GM19397 (cell line): ENCODE measurements around the gene NPTX2.
"Not testable (repeated sequence)": the region's sequence is repeated elsewhere in the genome, so short reads cannot be mapped to it uniquely, and the experiment has no call there.

ENCODE experiments used
- ATAC-seq: cut with Tn5 transposase; IDR thresholded peaks from one replicate; pipeline ENCODE4 v1.9.1; 2021; ENCODE audit warnings: mild to moderate bottlenecking, moderate library complexity; ENCODE audit not compliant: unreplicated experiment

Gene NPTX2, protein sequence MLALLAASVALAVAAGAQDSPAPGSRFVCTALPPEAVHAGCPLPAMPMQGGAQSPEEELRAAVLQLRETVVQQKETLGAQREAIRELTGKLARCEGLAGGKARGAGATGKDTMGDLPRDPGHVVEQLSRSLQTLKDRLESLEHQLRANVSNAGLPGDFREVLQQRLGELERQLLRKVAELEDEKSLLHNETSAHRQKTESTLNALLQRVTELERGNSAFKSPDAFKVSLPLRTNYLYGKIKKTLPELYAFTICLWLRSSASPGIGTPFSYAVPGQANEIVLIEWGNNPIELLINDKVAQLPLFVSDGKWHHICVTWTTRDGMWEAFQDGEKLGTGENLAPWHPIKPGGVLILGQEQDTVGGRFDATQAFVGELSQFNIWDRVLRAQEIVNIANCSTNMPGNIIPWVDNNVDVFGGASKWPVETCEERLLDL

DNA sequence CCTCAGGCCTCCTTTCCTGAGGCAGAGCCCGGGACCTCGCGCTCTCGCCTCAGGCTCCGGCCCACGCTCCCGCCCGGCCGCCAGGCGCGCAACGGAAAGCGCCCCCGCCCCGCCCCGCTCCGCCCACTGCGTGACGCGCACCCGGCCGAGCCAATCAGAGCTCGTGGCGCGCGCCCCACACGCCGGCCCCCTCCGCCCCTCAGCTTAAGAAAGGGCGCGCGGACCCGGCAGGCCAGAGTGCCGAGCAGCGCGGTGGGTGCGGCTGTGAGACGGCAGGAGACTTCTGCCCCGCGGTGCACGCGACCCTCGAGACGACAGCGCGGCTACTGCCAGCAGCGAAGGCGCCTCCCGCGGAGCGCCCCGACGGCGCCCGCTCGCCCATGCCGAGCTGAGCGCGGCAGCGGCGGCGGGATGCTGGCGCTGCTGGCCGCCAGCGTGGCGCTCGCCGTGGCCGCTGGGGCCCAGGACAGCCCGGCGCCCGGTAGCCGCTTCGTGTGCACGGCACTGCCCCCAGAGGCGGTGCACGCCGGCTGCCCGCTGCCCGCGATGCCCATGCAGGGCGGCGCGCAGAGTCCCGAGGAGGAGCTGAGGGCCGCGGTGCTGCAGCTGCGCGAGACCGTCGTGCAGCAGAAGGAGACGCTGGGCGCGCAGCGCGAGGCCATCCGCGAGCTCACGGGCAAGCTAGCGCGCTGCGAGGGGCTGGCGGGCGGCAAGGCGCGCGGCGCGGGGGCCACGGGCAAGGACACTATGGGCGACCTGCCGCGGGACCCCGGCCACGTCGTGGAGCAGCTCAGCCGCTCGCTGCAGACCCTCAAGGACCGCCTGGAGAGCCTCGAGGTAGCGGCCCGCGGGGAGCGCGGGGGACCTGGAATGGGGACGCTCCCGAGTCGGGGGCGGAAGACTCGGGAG, at the start of gene NPTX2:
NPTX2 (plus strand) TSS at position 235 of the 909 bp plus-strand sequence; CDS start at position 412, 177 bp downstream.
- ATAC-seq, result no peak

DNA sequence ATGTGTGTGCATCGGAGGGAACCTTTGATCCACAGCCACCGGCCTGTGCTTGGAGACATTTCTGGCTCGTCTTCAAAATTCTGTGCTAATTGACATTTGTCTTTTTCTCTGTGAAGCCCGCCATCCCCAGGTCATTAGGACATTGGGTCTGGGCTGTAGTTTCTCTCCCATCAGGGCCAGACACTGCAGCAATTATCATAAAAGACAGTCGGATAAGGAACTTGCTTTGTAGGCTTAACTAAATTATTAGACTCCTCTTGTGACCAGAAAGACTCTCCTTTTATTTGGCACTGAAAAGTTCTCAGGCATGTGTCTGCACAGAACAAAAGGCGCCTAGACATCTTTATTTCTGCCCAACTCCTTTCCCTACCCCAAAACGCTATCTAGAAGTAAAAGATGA, 49.1 kb upstream of the NPTX2 start:
- ATAC-seq, result no peak

DNA sequence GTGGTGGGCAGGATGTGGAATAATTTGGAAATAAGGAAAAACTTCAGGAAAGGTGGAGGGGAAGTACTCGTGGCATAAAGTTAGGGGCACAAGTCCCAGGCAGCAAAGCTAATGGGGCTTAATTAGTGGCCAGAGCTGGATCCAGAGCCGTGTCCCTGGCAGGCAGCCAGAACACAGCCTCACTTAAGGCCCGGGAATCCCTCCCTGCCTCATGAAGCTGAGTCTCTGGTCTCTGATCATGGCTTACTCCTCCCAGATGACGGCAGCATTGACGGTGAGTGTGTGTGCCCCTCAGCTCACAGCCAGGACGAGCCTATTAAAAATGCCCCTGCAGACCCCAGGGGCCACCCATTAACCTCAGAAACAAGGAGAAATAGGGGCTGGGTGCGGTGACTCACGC, 48.2 kb upstream of the NPTX2 start:
- ATAC-seq, result no peak

DNA sequence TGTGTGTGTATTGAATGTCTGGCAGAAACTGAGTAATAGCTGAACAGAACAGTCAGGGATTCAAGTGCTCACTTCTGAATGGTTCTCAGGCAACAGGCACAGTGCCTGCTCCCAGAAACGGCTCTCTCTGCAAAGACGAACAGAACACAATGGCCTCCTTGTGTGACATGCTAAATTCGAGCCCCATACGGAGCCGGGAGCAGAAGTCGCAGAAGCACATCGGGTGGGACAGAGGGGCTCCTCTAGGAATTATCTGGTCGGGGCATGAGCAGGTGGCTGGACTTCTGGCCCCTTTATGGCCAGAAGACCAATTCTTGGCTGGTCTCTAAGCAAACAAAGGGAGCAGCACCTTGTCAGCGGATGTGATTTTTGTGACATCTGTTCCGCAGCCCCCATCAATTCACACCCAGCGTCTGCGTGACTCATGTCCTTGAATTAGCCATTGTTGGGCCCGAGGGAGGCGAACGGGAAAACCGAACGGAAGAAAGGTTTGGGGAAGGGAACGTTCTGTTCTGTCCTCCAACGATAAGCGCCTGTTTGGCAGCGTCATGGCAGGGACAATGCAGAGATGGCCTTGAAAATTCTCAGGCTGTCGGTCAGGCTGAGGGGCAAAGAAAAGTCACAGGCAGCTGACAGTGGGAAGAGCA, 47.3 kb upstream of the NPTX2 start:
- no peak for ATAC-seq

DNA sequence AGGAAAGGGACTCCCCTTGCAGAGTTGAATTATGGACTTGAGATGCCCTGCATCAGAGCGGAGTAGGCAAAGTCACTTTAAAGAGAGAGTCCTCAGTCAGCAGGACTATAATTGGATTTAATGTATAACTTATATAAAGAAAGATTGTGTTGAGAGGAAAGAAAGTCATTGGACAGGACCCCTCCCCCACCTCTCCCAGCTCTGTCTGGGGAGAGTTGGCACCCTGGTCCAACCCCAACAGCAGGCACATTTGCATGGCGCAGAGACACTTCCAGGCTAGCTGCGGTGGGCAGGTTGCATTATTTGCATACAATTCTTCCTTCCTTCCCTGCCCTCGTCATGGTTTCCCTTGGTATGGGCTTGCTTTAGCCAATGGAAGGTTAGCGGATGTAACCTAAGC, 46.1 kb upstream of the NPTX2 start:
- no peak for ATAC-seq

DNA sequence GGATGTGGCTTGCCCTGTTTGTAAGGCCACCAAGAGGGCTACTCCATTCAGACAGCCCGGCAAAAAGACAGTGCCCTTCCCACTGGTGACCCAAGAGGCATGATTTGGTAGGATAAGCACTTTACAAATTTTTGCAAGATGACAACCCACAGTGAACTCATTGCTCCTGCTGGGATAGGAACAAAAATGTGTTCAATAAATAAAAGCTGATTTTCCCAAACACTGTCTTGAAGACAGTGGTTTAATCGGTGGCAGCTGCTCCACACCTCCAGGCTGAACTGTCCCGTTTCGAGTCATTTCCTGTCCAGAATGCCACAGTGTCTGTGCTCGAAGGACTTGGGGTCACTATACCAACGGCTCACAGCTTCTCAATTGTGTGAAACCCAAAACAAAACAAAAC, 45.1 kb upstream of the NPTX2 start:
- no peak for ATAC-seq

DNA sequence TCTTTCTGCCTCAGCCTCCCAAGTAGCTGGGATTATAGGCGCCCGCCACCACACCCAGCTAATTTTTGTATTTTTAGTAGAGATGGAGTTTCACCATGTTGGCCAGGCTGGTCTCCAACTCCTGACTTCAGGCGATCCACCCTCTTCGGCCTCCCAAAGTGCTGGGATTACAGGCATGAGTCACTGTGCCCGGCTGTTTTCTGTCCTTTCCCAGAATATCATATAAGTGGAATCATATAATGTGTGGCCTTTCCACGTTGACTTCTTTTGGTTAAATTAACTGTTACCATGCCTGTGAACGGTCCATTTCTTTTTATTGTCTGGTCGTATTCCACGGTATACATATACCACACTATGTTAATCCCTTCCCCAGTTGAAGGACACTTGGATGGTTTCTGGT, 44.4 kb upstream of the NPTX2 start:
- not testable (repeated sequence) for ATAC-seq

DNA sequence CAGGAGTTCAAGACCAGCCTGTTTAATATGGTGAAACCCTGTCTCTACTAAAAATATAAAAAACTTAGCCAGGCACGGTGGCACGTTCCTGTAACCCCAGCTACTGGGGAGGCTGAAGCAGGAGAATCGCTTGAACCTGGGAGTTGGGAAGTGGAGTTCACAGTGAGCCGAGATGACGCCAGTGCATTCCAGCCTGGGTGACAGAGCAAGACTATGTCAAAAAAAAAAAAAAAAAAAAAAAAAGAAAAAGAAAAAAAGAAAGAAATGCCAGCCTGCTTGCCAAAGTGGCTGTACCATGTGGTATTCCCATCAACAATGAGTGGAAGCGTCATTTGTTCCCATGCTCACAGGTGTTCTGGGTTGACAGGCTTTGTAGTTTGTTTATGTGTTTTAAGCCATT, 43.3 kb upstream of the NPTX2 start:
- ATAC-seq, result no peak

DNA sequence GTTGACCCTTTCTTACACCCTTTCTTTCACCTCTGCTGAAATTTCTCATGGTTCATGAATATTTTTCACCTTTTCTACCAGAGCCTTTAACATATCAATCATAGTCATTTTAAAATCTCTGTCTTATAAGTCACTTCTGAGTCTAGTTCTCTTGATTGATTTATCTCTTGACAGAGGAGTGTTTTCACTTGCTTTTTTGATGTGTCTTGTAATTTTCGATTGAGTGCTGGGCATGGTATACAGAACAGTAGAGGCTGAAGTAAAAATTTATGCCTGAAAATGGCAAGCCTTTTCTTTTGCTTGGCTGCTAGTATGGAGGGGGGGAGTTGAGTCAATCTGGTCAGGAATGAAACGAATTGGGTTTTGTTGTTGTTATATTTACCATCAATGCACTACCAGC, 41.2 kb upstream of the NPTX2 start:
- no peak for ATAC-seq

DNA sequence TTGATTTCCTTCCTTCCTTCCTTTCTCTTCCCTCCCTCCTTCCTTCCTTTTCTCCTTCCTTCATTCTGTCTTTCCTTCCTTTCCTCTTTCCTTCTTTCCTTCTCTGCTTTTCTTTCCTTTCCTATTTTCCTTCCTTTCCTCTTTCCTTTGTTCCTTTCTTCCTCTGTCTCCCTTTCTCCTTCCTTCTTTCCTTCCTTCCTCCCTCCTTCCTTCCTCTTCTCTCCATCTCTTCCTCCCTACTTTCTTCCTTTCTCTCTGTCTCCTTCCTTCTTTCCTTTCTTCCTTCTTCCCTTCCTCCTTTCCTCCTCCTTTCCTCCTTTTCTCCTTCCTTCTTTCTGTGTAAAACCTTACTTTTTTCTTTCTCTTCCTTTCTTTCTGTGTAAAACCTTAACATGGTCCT, 32.3 kb upstream of the NPTX2 start:
- ATAC-seq, result no peak

DNA sequence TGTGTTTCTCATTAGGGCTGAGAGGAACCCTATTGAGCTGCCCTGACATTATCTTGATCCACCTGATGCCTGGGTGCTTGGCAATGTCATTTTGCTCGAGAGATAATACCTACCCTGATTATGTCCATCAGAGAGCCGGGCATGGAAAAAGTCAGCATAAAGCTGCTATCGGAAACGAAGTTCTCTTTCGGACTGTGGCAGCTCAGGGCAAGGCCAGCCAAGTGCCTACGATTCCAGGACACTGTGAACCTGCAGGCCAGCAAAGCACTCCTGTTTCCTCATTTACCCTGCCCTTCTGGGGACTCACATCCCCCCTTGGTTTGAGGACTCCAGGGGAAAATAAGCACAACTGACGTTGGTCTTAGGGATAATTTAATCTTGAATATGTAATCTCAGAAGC, 25.2 kb upstream of the NPTX2 start:
- ATAC-seq, result no peak

DNA sequence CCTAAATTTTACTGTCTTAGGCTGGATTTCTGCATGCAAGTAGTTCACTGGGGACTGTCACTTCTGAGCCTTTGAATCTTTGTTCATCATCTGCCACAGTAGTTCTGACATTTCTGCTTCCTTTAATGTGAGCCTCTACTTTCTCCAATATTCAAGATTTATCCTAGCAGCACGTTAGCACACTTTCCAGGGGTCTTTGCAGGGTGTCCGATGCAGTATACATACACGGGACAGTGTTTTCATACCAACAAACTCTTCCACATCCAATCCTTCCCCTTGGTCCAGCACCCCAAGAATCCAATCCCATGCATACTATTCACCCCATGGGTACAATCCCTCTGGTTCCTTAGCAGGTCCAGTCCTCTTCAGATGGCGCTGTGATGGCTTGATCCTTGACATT, 22.7 kb upstream of the NPTX2 start:
- ATAC-seq, result no peak

DNA sequence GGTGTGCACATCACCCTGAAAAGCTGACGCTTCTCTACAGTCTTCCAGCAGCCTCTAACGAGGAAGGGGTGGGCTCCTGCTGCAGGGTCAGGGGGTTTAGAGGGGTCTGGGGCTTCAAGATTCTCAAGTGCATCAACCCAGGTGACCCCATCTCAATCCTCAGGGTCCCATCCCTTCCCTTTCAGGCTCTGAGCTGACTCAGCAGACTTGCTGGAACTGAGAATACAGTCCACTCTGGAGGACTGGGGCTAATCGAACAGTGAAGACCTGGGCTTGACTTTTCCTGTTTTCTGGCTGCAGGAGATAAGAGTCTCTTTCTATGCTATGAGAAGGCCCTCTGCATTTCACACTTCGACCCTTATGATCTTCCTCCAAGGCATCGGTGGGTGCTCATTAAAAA, 22.3 kb upstream of the NPTX2 start:
- ATAC-seq, result no peak

DNA sequence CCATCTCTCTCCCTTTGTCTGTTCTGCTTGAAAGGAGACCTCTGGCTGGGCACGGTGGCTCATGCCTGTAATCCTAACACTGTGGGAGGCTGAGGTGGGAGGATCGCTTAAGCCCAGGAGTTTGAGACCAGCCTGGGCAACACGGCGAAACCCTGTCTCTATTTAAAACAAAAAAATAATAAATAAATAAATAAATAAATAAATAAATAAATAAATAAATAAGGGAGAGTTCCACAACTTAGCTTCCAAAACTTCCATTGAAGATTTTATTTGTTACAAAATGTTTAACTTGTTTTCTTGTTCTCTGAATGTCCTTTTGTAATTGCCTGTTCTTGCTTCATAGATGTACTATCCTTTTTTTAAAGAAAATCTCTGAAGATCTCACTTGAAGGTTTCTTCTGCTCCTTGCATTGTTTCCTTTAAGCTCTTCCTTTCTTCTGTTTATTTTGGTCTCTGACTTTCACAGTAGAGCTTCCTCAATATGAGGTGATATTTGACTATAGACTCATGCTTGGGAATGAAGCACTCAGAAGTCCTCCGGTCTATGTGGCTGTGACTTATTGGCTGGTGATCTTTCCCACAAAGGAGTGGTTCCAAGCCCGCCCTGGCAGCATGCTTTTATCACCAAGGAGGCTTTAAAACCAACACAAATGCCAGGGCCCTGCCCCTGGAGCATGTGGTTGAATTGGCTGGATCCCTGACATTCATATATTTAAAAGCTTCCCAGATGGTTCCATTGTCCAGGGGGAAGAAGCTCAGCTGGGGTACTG, 18.1 kb upstream of the NPTX2 start:
- no peak for ATAC-seq

DNA sequence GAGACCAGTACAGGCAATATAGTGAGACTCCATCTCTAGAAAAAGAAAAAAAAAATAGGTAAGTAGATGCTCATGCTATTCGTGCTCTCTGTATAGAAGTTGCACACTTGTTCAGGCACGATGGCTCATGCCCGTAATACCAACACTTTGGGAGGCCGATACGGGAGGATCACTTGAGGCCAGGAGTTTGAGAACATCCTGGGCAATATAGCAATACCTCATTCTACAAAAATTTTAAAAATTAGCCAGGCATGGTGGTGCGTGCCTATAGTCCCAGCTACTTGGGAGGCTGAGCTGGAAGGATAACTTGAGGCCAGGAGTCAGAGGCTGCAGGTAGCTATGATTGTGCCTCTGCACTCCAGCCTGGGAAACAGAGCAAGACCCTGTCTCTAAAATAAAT, 17.2 kb upstream of the NPTX2 start:
- no peak for ATAC-seq

DNA sequence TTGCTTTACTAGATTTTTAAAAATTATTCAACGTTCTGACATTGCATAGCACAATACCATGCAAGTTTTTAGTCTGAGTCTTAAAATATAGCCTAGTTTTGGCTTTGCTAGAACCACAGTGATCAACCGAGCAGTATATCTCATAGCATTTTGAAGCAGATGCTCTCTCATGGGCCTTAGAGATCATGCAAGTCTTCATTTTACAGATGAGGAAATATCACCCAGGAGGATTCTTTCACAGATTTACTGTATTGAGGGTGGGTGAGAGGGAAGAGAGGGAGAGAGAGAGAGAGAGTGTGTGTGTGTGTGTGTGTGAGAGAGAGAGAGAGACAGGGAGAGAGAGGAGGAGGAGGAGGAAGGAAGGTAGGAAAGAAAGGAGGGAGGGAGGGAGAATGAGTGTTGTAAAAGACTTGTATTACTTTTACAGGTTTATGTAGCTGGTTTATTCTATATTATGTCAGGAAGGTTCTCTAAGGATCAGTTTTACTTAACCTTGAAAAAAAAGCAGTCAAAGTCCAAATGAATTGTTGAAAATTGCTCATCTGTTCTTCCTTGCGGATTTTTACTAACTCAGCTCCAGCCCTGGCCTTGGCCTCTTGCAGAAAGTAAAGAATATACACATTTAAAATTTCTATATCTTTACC, 14.2 kb upstream of the NPTX2 start:
- no peak for ATAC-seq

DNA sequence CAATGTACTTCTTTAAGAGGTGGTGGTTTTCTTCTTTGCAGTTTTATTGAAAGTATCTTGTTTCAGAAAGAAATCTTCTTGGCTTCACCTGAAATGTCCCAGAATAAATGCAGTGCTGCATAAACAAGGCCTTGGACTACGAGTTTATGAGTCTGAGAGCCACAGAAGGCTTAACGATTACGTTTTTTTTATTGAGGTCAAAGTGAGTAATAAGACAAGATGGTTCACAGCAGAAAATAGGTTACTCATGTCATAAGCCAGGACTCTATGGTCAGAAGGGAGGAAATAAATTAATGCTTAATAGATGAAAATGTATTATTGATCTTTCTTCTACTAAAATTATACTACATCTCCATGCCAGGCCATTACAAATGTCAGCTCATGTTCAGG, 13.7 kb upstream of the NPTX2 start:
- no peak for ATAC-seq

DNA sequence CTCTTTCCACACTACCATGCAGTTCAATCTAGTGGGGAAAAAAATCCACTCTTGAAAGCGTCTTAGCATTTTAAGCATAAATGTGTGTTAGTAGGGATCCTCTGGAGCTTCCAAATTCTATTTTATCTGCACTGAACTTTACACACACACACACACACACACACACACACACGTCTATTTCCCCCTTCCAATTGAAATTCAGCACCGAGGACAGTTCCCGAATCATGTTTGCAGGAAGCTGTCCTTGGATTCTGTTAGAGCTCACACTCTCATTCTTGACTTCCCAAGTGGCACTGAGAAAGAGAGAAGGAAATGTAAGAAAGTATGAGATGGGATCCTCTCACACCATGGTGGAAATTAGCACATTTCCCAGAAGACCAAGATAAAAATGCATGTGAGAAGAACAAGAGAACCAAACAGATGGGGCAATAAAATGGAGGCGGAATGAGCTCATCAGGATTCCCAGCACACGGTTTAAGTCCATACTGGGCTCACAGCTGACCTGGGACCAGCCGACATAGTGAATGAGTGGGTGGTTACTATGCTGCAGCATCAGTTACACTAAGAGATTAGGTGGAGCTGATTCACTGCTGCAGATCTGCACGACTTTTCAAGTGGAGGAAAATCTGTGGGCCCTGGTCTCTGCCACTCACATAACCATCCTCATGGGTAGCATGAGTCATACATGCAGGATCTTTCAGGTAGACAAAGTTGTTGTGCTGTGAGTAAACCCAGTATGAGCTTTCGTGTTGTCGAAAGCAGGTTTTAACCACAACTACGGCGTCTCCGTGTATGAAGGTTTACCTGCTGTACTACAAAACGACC, 3.3 kb upstream of the NPTX2 start:
- no peak for ATAC-seq

DNA sequence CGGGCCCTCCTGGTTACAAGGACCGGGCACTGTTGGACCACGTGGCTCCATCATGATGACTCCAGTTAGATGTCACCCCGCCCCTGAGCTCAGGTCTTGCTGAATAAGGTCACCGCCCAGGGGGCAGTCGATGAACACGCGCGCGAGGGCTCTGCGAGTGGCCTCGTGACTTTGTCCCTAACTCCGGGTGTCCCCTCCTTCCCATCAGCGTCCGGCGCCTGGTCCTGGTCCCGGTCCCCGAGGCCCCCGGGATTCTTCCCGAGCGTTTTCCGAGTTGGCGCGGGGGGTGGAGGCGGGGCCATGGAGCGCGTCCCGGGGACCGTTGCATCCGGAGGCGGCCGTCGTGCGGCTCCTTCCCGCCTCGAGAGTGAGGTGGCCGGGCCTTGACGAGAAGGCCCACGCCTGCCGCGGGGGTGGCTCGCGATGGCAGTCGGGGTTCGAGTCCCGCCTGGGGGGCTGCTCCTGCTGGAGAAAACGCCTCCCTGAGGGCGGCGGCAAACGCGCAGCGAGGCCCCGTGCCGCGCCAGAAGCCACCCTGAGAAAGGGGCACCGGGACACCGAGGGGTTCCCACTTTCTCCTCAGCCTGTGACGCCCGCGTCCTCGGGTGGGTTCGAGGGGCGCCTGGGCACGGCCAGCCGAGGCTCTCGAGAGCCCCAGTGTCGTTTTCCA, 569 bp upstream of the NPTX2 start:
- no peak for ATAC-seq
